Upper lobe of right lung (tissue), 1 donor: ENCODE results near the gene CDC42EP4. TPM values are rescaled to one million over a fixed set of nuclear protein-coding genes. Genes with fewer than 3 reads are reported as not detected.
"Not testable (repeated sequence)": the region's sequence is repeated elsewhere in the genome, so short reads cannot be mapped to it uniquely, and the experiment has no call there.

ENCODE experiments used
- ATAC-seq: fragments of 200-7000 bp; cut with Tn5 transposase; one replicate; pipeline ENCODE4 v1.9.1; 2020; ENCODE audit warnings: mild to moderate bottlenecking, moderate library complexity
- DNase-seq: peaks from one replicate; pipeline ENCODE4 v3.0.0-alpha.2; 2020
- H3K27ac ChIP-seq: fragments of 200-600 bp; one replicate; pipeline ENCODE4 v1.8.0; 2022
- H3K27me3 ChIP-seq: fragments of 200-600 bp; one replicate; pipeline ENCODE4 v1.8.0; 2022; ENCODE audit warnings: mild to moderate bottlenecking
- H3K36me3 ChIP-seq: fragments of 200-600 bp; one replicate; pipeline ENCODE4 v1.8.0; 2022
- H3K4me1 ChIP-seq: fragments of 200-600 bp; one replicate; pipeline ENCODE4 v1.8.0; 2022
- H3K4me3 ChIP-seq: fragments of 200-600 bp; one replicate; pipeline ENCODE4 v1.8.0; 2022; ENCODE audit warnings: mild to moderate bottlenecking
- H3K9me3 ChIP-seq: fragments of 200-600 bp; one replicate; pipeline ENCODE4 v1.8.0; 2022
- CTCF ChIP-seq: fragments of 200-600 bp; IDR thresholded peaks from one replicate; pipeline ENCODE4 v1.8.0; 2022; ENCODE audit warnings: antibody characterized with exemption
- intact Hi-C: fragments of 100-400 bp; cut with DNase I; formaldehyde crosslinking; loops from one replicate; pipeline ENCODE4 v1.11.0; 2022
- total RNA-seq: library from RNA; stranded (reverse); fragmentation: NEBNext Ultra II Directional; extraction: Animal tissue kit (Norgen Biotek cat#: 25700); gene quantifications from one replicate; pipeline ENCODE4 v1.2.1, GENCODE V29; 2021
- donor health status: DM: no; HTN: yes; CAD: no; lungs with severe emphysema.

CDC42EP4 gene
- total RNA-seq, 1 donor from 2014 or later = 59.0 TPM

- DNase-seq = no peak
- no peaks in the 10 kb centered on the region for H3K27me3 ChIP-seq
- no peaks in the 10 kb centered on the region for H3K36me3 ChIP-seq
- no peak for ATAC-seq
- H3K9me3 ChIP-seq = no peaks in the 10 kb centered on the region
- H3K4me3 ChIP-seq = no peak overlapping the region
- no peak overlapping the region for H3K27ac ChIP-seq
- peaks cover under 1% of the 10 kb centered on the region for H3K4me1 ChIP-seq
- no peak for TF ChIP-seq CTCF
- intact Hi-C loops = no loop called here
Observed at GRCh38 chr17:73317513-73318426, 6.0 kb upstream of the CDC42EP4 start.

- ATAC-seq (no peak), DNase-seq (no peak)
- no peaks in the 10 kb centered on the region for H3K9me3 ChIP-seq
- H3K27me3 ChIP-seq = no peaks in the 10 kb centered on the region
- intact Hi-C loops = no loop called here
- TF ChIP-seq CTCF = no peak
- H3K36me3 ChIP-seq = no peaks in the 10 kb centered on the region
- no peak overlapping the region for H3K4me3 ChIP-seq
- peaks cover 4% of the 10 kb centered on the region for H3K4me1 ChIP-seq
- H3K27ac ChIP-seq = no peak overlapping the region
Observed at GRCh38 chr17:73316919-73317505, 5.2 kb upstream of the CDC42EP4 start.

- TF ChIP-seq CTCF = no peak
- H3K4me1 ChIP-seq = peaks cover 4% of the 10 kb centered on the region
- intact Hi-C loops = no loop called here
Observed at GRCh38 chr17:73315471-73315870, 3.7 kb upstream of the CDC42EP4 start.

GRCh38 chr17:73313526-73314127 is 1.8 kb upstream of the CDC42EP4 start:
- DNase-seq (no peak), ATAC-seq (no peak)
- Histone ChIP-seq H3K27me3 (no peaks in the 10 kb centered on the region), H3K4me3 (no peak overlapping the region), H3K9me3 (no peaks in the 10 kb centered on the region), H3K36me3 (no peaks in the 10 kb centered on the region), H3K4me1 (peaks cover 16% of the 10 kb centered on the region), H3K27ac (no peak overlapping the region)
- TF ChIP-seq CTCF = no peak
- intact Hi-C loops = no loop called here

More at GRCh38 chr17:73315471-73315870, 3.7 kb upstream of the CDC42EP4 start:
- Histone ChIP-seq H3K27ac (no peak overlapping the region), H3K36me3 (no peaks in the 10 kb centered on the region), H3K27me3 (no peaks in the 10 kb centered on the region), H3K4me3 (no peak overlapping the region), H3K9me3 (no peaks in the 10 kb centered on the region)
- DNase-seq = no peak
- ATAC-seq = no peak

GRCh38 chr17:73312887-73313286 is 1.1 kb upstream of the CDC42EP4 start:
- H3K36me3 ChIP-seq, intact Hi-C loops, H3K27me3 ChIP-seq, ATAC-seq, H3K4me3 ChIP-seq, DNase-seq, H3K9me3 ChIP-seq, H3K27ac ChIP-seq: not testable (repeated sequence)
- peaks cover 21% of the 10 kb centered on the region for H3K4me1 ChIP-seq

- peaks cover 34% of the 10 kb centered on the region for H3K4me1 ChIP-seq
- peak overlapping the region; percentile 97 for H3K27ac ChIP-seq
- peak; percentile 6 for ATAC-seq
- peak; percentile 82 for DNase-seq
- H3K9me3 ChIP-seq = no peaks in the 10 kb centered on the region
- H3K27me3 ChIP-seq = no peaks in the 10 kb centered on the region
- H3K36me3 ChIP-seq = no peaks in the 10 kb centered on the region
- intact Hi-C loops = no loop called here
- TF ChIP-seq CTCF = no peak
- H3K4me3 ChIP-seq = peak overlapping the region; percentile 100
Observed at GRCh38 chr17:73311428-73311780, 397 bp downstream of the CDC42EP4 start.
